Measurements from ENCODE around the gene CEP70.
"Not testable (repeated sequence)": the region's sequence is repeated elsewhere in the genome, so short reads cannot be mapped to it uniquely, and the experiment has no call there.

DNA sequence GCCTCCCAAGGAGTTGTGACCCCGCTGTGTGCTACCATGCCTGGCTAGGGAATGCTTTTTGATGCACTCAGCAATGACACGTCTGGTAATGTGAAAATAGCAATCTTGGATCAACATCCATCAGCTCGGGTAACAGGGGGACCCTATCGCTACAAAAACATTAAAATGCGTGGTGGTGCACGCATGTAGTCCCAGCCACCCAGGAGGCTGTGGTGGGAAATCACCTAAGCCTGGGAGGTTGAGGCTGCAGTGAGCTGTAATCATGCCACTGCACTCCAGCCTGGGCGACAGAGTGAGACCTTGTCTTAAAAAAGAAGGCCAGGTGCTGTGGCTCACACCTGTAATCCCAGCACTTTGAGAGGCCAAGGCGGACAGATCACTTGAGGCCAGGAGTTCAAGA lies 140.1 kb downstream of the CEP70 start:
- TF ChIP-seq, protein P1, sequence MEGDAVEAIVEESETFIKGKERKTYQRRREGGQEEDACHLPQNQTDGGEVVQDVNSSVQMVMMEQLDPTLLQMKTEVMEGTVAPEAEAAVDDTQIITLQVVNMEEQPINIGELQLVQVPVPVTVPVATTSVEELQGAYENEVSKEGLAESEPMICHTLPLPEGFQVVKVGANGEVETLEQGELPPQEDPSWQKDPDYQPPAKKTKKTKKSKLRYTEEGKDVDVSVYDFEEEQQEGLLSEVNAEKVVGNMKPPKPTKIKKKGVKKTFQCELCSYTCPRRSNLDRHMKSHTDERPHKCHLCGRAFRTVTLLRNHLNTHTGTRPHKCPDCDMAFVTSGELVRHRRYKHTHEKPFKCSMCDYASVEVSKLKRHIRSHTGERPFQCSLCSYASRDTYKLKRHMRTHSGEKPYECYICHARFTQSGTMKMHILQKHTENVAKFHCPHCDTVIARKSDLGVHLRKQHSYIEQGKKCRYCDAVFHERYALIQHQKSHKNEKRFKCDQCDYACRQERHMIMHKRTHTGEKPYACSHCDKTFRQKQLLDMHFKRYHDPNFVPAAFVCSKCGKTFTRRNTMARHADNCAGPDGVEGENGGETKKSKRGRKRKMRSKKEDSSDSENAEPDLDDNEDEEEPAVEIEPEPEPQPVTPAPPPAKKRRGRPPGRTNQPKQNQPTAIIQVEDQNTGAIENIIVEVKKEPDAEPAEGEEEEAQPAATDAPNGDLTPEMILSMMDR (IDR thresholded peaks at IDR 0.05): not testable (repeated sequence)
- not testable (repeated sequence) for TF ChIP-seq POLR2A (IDR thresholded peaks at IDR 0.05)
